ENCODE results near the gene SCPEP1.

SCPEP1 gene

DNA sequence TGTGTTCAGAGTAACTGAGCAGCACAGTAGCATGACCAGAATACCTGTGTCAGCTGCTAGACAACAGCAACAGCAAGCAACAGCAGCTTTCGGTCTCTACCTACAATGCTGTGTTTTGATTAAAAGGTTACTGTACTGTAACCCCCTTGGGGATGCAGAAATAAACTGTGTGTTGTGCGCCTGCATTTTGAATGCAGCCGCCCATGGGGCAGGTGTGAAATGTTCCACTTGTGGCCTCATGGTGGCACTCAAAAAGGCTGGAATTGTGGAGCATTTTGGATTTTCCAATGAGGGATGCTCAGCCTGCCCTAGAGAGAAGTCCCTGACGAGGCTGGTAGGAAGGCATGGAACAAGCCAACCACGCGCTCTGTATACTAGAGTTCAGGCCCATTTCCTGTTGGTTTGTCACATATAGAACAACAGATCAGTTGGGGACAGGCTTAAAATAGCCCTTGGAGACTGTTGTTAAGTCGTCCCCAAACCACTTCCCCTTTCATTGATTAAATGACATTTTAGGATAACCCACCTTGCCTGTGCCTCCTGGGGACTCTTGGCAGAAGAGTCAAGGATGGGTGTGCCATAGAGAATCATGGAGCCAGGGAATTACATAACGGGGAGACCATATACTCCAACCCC, 27.1 kb downstream of the SCPEP1 start:
- DNase-seq, result no peak

DNA sequence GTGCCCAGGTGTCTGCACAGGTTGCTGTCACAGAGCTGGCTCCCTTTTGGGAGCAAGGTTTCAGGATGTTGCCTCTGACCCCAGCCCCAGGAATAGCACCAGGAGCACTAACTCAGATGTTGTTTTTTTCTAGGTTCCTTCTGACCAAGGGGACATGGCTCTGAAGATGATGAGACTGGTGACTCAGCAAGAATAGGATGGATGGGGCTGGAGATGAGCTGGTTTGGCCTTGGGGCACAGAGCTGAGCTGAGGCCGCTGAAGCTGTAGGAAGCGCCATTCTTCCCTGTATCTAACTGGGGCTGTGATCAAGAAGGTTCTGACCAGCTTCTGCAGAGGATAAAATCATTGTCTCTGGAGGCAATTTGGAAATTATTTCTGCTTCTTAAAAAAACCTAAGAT, 28.1 kb downstream of the SCPEP1 start:
- DNase-seq, result no peak

DNA sequence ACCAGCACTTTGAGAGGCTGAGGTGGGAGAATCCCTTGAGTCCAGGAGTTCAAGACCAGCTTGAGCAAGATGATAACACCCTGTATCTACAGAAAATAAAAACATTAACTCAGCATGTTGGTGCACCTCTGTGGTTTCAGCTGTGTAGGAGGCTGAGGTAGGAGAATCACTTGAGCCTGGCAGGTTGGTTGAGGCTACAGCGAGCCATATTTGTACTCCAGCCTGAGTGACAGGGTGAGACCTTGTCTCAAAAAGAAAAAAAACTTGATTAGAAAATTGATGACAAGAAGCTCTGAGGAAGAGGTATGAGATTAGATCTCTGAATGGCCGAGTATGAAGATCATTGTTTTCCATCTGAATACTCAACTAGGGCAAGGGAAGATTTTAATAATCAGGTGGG, 31.0 kb downstream of the SCPEP1 start:
- DNase-seq, result no peak

DNA sequence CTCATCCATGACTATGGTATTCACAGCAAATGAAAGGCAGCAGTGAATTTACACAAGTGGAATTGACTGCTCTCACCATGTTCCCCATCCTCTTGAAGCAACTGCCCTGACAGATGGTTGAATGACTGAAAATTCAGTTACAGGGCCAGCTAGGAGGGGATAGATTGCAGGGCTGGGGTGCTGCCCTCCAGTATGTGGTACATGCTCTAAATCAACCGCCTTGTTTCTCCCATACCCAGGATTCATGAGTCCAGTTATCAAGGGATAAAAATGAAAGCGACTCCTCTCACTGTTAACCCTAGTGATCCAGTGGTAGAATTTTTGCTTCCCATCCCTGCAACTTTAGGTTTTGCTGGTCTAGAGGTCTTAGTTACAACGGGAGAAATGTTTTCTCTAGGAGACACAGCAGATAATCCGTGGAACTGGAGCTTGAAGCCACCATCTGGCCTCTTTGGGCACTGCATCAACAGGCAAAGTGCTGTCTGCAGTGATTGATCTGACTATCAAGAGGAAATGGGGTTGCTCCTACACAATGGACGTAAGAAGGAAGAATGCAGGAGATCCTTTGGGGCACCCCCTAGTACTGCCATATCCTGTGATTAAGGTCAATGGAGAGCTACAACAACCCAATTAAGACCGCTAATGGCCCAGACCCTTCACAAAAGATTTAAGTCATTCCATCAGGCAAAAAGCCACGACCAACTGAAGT, 32.0 kb downstream of the SCPEP1 start:
- DNase-seq, result peak; percentile 51

DNA sequence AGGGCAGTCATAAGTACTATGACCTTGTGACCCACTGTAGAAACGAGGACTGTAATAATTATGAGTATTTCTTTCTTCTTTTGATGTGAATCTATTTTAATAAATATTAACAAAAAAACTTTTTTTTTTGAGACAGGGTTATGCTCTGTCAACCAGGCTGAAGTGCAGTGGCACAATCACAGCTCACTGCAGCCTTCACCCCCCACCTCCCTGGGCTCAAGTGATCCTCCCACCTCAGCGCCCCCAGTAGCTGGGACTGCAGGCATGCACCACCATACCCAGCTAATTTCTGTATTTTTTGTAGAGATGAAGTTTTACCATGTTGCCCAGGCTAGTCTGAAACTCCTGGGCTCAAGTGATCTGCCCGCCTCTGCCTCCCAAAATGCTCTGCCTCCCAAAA, 32.6 kb downstream of the SCPEP1 start:
- no peak for DNase-seq

DNA sequence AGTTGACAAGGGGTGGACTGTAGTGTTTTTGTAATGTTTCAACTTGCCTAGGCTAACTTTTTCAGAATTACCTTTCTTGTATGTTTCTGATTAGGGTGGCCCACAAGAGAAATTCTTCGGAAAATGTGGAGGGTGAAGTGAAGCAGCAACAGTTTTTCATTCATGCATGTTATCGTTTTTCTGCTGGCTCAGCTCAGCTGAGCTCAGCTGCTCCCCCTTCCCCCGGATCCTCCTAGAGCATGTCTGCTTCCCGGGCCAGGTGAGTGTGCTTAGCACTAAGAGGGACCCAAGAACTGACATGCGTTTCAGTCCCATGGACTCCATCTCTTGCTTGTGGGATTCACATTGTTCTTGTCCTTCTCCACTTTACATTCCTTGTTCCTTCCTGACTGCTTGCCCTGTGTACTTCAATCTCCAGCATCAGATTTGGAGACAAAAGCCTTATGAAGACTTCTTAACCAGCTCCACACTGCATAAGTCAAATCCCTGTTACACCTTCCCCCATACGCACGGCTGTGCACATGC, 33.6 kb downstream of the SCPEP1 start:
- no peak for DNase-seq

DNA sequence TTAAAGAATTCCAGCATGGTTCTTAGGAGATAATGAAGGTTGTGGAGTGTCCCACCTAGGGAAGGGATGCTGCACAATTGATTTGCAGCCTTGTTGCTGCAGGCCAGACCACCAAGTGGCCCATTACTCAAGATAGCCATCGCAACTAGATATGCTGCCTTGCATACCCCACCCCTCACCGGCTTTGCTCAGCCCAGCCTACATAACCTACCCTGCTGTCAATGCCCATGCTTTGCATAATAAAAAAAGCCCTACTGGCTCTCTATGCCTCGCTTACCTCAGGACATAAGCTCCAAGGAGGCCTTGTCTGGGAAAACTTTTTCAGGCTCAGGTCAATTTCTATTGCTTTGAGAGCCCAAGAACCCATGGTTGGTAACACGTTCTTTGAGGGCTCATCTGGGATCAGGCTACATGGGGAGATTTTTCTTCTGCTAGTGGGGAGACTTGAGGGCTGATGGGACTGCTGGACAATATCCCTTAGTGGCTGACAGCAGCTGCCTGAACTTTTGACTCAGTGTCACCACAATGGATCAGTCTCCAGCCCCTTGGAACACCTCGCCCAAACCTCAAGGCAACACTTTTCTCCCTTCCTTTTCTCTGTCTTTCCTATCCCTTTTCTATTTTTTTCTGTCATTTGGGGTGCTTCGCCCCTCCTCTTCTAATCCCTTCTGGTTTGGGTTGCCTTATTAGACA, 38.3 kb downstream of the SCPEP1 start:
- DNase-seq, result no peak

DNA sequence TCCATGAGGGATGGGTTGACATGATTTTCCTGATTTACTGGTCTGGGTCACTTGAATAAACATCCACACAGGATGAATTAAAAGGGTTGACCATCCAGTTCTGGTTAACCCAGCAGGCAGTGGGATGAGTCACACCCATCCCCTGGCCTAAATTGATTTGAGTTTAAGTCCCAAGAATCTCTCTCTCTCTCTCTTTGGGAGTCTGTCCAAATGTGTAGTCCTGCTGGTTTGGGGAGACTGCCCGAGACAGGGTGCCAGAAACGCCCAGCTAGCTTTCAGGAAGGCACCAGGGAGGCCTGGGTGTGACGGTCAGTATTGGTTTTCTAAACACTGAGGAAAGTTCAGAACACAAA, 38.8 kb downstream of the SCPEP1 start:
- no peak for DNase-seq

DNA sequence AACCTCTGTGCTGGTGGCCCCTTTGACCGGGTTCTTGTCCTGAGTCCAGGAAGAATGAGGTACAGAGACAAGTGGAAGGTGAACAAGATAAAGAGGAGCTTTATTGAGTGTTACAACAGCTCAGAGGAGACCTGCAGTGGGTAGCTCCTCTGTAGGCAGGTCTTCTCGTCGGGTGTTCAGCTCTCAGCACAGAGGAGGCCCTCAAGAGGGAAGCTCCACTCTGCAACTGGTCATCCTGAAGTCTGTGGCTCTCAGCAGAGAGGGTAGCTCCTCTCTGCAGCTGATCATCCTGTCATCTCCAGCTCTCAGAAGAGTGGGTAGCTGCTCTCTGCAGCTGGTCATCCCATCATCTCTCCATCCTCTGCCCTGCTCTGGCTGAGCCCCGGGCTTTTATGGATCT, 39.7 kb downstream of the SCPEP1 start:
- DNase-seq, result no peak

DNA sequence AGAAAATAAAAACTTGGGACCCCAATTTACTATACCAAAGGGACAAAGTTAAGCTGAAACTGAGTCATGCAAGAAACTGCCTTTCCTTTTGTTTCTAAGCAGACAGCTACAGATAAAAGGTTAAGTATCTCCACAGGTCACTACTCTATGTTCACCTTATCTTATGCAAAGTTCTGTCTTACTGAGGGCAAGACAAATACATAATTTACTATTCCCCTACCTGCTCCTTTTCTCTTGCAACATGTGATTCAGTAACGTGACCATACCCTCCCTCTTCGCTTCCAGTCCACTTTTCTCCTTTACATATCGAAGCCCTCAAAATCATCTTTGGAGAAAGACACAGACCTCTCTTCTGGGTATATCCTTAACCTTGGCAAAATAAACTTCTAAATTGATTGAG, 42.3 kb downstream of the SCPEP1 start:
- no peak for DNase-seq

DNA sequence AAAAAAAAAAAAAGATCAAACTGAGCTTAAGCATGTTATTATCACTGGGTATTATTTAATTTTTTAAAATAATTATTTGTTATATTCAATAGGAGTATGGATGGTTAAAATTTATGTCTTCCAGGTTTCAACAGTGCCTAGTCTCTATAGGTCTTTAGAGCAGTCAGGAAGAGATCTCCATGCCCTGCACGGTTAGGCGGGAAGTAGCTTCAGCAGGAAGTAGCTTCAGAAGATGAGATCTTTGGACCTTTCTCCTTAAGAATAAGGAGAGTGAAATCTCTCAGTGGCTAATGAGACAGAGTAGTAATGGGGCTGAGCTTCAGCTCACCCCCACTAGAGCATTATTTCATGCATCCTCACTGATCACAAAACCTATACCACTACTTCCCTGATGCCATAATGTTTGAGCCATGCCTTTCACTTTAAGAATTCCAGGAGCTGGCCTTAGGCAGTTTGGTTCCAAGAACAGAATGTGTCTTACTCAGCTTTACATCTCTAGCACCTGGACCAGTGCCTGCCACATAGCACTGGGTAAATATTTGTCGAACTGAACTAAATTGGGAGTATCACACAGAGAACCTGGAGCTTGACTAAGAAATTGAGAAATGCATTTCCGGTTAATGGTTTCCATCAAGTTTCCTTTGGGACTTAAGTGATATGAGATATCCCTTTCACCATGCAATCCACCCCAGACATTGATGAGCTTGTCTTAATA, 43.5 kb downstream of the SCPEP1 start:
- no peak for DNase-seq

DNA sequence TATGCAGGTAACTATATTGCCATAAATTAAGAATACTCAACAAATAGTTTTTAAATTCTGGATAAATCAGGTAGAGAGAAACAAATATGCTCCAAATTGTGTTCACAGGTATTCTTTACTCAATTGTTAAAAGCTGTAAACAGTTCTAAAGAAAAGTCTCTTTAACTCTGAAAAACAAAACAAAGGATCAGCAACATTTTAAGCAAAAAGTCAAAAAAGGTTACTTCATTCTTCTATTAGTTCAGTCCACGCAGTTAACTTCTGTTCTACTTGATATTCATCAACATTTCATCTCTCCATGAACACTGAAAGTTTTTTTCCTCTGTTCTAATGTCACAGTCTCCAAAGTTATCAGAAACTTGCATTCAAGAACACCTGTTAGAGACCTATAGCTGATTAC, 47.9 kb downstream of the SCPEP1 start:
- no peak for DNase-seq

DNA sequence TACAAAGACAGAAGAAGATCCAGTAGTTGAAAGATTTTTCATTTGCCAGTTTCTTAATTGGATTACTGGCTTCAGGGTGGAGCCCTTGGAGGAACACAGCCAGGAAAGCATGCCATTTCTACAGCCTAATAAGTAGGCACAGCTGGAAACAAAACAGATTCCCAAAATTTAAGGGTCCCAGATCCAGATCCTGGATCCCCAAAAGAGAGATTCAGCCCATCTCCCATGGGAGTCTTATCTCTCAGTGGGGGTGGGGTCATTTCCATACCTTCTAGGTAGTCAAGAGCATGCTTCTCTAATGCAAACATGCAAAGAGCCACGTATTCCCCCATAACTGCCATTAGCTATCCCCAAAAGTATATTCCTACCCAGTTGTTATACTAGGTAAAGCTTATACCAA, 49.9 kb downstream of the SCPEP1 start:
- no peak for DNase-seq

DNA sequence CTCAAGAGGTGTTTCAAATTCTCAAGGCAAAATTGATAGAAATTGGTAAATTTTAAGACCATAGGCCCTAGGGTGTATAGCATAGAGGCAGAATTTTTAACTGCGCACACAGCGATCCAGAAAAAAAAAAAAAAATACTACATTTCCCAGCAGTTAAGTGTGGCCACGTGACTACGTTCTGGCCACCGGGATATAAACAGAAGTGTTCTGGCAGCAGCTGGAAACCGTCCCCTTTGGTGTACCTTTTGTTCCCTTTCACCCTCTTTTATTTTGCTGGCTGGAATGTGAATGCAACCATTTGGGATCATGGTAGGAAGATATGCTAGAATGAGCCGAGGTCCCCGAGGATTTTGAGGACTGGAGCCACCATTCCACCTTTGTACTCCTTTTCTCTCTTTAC, 54.4 kb downstream of the SCPEP1 start:
- no peak for DNase-seq

DNA sequence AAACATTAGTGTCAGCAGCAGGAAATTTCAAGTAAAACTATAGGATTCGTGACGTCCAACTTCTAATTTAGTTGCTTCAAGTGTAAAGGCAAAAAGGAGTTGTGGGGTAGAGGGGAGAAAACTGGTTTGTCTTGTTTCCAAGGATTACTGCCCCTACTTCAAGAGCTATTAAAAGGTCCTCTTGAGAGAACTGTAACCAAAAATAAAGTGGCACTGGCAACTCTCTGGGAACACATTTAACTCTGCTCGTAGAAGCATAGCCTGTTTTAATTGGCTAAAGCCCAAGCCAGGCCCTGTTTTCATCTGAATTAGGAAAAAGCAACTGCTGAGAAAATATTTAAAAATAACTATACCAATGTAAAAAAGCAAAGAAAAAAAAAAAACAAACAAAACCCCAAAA, 55.4 kb downstream of the SCPEP1 start:
- no peak for DNase-seq

DNA sequence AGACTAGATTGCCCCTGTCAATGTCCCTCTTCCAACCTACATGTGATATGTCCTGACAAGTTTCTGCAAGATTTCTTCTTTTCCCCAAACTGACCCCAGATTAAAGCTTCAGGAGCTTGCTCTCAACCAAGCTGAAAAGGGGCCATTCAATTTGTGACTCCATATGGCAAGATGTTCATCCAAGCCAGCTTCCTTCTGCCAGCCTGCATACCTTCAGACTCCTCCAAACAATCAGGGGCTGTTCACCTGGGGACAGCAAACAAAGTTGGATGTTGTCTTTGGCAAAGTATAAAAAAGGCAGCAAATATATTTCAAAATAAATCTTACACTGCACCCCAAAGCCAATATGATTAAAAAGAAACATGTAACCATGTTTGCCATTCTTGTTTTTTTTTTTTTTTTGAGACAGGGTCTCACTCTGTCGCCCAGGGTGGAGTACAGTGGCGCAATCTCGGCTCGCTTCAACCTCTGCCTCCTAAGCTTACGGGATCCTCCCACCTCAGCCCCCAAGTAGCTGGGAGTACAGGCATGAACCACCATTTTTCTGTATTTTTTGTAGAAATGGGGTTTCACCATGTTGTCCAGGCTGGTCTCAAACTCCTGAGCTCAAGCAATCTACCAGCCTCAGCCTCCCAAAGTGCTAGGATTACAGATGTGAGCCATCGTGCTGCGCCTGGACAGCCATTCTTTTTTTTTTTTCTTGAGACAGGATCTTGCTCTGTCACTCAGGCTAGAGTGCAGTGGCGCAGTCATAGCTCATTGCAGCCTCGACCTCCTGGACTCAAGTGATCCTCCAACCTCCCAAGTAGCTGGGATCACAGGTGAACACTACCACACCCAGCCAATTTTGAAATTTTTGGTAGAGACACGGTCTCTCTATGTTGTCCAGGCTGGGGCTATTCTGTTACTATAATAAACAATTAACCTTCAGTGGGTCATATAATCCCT, 57.1 kb downstream of the SCPEP1 start:
- no peak for DNase-seq

DNA sequence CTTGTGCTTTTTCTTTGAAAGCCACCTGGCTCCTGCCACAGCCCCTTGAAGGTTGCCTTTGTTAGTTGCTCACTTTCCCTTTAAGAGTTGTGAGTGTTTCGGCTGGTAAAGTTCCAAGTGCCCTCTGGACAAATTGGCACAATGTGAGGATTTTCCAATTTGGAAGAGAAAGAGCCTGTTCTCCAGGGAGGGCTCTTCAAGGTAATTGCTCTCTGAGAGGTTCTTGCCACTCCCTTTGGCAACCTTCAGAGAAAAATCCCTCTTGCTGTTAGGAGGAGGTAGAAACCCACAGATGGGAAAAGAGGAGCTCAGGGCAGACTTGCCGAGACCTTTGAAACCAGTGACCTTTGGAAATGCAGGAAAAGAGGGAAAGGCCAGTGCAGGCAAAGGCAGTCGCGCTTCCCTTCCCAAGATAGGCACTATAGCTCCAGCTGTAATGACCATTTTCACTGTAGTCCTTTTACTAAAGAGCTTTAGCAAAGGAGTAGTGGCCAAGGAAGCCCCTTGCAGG, 58.1 kb downstream of the SCPEP1 start:
- DNase-seq, result no peak

DNA sequence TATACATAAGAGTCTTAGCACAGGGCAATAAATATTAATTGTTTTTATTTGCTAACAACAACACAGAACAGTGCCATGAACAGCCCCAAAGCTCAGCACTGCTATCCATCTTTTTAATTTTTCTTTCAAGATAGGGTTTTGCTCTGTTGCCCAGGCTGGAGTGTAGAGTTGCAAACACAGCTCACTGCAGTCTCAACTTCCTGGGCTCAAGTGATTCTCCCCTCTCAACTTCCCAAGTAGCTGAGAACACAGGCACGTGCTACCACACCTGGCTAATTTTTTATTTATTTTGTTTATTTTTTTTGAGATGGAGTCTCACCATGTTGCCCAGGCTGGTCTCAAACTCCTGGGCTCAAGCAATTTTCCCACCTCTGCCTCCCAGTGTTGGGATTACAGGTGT, 59.5 kb downstream of the SCPEP1 start:
- no peak for DNase-seq

DNA sequence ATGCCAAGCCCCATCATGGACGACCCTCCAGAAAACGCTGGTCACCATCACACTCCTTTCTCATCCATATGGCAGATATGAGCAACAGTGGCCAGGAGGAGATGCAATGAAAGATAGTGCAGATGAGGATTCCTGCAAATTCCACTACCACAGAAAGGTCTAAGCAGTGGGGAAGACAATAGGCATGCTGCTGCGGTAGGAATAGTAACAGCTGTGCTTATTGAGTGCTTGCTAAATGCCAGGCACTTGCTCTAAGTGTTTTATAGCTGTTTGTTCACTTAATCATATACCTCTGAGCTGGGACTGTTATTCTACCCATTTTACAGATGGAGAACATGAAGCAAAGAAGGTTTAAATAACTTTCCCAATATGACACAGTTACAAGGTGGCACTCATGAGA, 60.6 kb downstream of the SCPEP1 start:
- no peak for DNase-seq

DNA sequence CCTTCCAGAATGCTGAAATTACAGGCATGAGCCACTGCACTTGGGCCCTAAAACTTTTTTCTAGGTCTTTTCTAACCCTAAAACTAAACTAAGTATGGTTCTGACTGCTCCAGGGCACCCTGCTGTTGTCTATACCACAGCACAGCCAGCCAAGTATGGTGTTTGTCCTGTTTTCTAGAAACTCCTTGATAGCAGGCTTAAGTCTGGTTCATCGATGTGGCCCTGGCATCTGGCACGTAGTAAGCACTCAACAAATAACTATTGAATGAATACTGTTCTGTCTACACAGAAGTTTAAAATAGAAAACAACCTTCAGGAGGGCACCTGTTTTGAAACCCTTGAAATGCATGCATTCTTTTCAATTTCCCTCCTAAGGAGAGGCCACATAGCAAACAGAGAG, 62.6 kb downstream of the SCPEP1 start:
- DNase-seq, result no peak

DNA sequence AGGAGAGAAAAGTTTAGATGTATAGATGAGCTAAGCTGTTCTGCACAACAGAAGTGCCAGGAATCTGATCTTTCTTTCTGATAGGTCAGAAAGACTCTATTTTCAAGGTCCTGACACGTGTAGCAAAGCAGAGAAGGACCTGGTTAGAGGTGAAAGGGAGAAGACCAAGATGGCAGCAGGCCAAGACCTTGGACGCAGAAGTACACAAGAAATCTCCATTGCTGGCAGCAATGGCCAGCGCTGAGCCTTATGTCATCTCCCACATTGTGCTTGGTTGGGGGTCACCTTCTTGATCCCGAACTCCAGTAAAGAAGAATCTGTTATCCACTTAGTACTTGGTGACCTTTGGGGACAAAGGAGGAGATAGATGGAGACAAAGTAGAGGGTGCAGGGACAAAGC, 65.3 kb downstream of the SCPEP1 start:
- DNase-seq, result no peak

Data from stimulated activated CD4-positive, alpha-beta T cell treated with anti-CD3 and anti-CD28 coated beads, Interleukin-4, amount 100 ng/mL, for 24 hours (primary cell).